ENCODE measurements around the gene MAPT. TPM values are rescaled to one million over a fixed set of nuclear protein-coding genes. Genes with fewer than 3 reads are reported as not detected.

The MAPT gene
- 1 to 10 TPM in 3 of 5 experiments, under 1 TPM in 2; 0.27 to 1.3 (median 1.1) TPM for total RNA-seq
- under 1 TPM; 0.12 to 0.80 TPM for polyA plus RNA-seq
- total RNA-seq, result 1.6 reads per million, percentile 5 among the genes with 10 or more reads in this experiment

DNA sequence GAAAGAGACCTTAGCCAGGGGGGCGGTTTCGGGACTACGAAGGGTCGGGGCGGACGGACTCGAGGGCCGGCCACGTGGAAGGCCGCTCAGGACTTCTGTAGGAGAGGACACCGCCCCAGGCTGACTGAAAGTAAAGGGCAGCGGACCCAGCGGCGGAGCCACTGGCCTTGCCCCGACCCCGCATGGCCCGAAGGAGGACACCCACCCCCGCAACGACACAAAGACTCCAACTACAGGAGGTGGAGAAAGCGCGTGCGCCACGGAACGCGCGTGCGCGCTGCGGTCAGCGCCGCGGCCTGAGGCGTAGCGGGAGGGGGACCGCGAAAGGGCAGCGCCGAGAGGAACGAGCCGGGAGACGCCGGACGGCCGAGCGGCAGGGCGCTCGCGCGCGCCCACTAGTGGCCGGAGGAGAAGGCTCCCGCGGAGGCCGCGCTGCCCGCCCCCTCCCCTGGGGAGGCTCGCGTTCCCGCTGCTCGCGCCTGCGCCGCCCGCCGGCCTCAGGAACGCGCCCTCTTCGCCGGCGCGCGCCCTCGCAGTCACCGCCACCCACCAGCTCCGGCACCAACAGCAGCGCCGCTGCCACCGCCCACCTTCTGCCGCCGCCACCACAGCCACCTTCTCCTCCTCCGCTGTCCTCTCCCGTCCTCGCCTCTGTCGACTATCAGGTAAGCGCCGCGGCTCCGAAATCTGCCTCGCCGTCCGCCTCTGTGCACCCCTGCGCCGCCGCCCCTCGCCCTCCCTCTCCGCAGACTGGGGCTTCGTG is at the start of gene MAPT:
TSS of gene MAPT (plus strand) at position 533 of the 763 bp plus-strand sequence. CDS start 67,784 bp downstream, outside the sequence.
- Histone ChIP-seq H3K4me1 (ENCODE audit: control insufficient read depth in 2 of 2, insufficient read depth in 2 of 2, low read length in 2 of 2) (peaks cover 7 to 27% of the 10 kb centered on the region in 2 donors), H3K27me3 (ENCODE audit: control insufficient read depth in 2 of 2, insufficient read depth in 2 of 2, low read length in 2 of 2) (peaks cover 18 to 19% of the 10 kb centered on the region in 2 donors), H3K4me3 (ENCODE audit: low read length) (peak within 1 kb of the TSS; percentile 75), H3K9me3 (ENCODE audit: control insufficient read depth in 2 of 3, low read length in 3 of 3) (no peaks in the 10 kb centered on the region), H3K27ac (ENCODE audit: low read depth, low read length) (peak within 1 kb of the TSS; percentile 26), H3K36me3 (ENCODE audit: control insufficient read depth in 2 of 3, insufficient read depth in 3 of 3, low read length in 3 of 3) (no peaks in the 10 kb centered on the region)
- H3K27me3 Mint-ChIP-seq, result peaks cover 18 to 68% (median 18%) of the 10 kb centered on the region in 5 donors
- peak within 1 kb of the TSS; percentile 86 to 96 (median 92) for H3K4me3 Mint-ChIP-seq
- H3K9me3 Mint-ChIP-seq, result no peaks in the 10 kb centered on the region
- ATAC-seq (peak; percentile 96), DNase-seq (peak; percentile 65 to 89 (median 80))
- peaks cover 6 to 32% (median 22%) of the 10 kb centered on the region in 7 donors for H3K4me1 Mint-ChIP-seq
- POLR2A ChIA-PET, result no interaction called here
- intact Hi-C loops (cut with micrococcal nuclease), result loop anchor here (1.0 to 10.0 kb wide), 4 partner anchors 51 to 373 kb away; partner anchors contain the start of gene CRHR1 (in 1 of the 2)
- CTCF ChIA-PET, result interaction anchor here (0.7 kb wide), 3 partner anchors 13 to 1754 kb away, joined by 3 read pairs; no protein-coding TSS in a partner anchor
- H3K27ac Mint-ChIP-seq, result peak within 1 kb of the TSS in 8 of 9 donors; percentile 12 to 89 (median 68)
- no peaks in the 10 kb centered on the region for H3K36me3 Mint-ChIP-seq

DNA sequence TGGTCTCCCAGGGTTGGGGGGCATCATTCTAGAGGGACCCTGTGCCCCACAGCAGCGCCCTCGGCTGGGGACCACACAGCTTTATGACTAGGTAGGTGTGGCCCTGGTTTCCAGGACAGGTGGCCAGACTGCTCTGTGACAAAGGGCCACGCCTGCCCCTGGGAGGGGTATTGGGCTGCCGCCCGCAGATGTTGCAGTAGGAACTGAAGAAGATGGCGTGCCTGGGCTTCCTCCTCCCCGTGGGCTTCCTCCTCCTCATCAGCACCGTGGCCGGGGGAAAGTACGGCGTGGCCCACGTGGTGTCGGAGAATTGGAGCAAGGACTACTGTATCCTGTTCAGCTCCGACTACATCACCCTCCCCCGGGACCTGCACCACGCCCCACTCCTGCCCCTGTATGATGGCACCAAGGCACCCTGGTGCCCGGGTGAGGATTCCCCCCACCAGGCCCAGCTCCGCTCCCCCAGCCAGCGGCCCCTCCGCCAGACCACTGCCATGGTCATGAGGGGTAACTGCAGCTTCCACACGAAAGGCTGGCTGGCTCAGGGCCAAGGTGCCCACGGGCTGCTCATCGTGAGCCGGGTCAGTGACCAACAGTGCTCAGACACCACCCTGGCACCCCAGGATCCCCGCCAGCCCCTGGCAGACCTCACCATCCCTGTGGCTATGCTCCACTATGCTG is 49.5 kb upstream of the MAPT start, which contains the start of gene SPPL2C:
TSS of gene SPPL2C (plus strand) at position 187 of the 681 bp plus-strand sequence. CDS start at position 213, 26 bp downstream.
- intact Hi-C loops (cut with micrococcal nuclease), result no loop called here
- H3K27ac Mint-ChIP-seq, result no peak within 1 kb of the TSS
- no peak within 1 kb of the TSS for H3K4me3 Mint-ChIP-seq
- H3K27me3 ChIP-seq (ENCODE audit: control insufficient read depth in 2 of 2, insufficient read depth in 2 of 2, low read length in 2 of 2), result no peaks in the 10 kb centered on the region
- H3K36me3 Mint-ChIP-seq, result no peaks in the 10 kb centered on the region
- H3K4me1 ChIP-seq (ENCODE audit: control insufficient read depth in 2 of 2, insufficient read depth in 2 of 2, low read length in 2 of 2), result no peaks in the 10 kb centered on the region
- DNase-seq, result no peak
- CTCF ChIA-PET, result no interaction called here
- peaks cover 0 to 1% (median 0%) of the 10 kb centered on the region in 11 donors for H3K9me3 Mint-ChIP-seq
- H3K36me3 ChIP-seq (ENCODE audit: control insufficient read depth in 2 of 3, insufficient read depth in 3 of 3, low read length in 3 of 3), result no peaks in the 10 kb centered on the region
- no peak within 1 kb of the TSS for H3K4me3 ChIP-seq (ENCODE audit: low read length)
- H3K9me3 ChIP-seq (ENCODE audit: control insufficient read depth in 2 of 3, low read length in 3 of 3), result no peaks in the 10 kb centered on the region
- peaks cover 0 to 1% (median 0%) of the 10 kb centered on the region in 7 donors for H3K4me1 Mint-ChIP-seq
- ATAC-seq, result no peak
- no peak within 1 kb of the TSS for H3K27ac ChIP-seq (ENCODE audit: low read depth, low read length)
- POLR2A ChIA-PET, result no interaction called here
- peaks cover 0 to 3% (median 0%) of the 10 kb centered on the region in 5 donors for H3K27me3 Mint-ChIP-seq

DNA sequence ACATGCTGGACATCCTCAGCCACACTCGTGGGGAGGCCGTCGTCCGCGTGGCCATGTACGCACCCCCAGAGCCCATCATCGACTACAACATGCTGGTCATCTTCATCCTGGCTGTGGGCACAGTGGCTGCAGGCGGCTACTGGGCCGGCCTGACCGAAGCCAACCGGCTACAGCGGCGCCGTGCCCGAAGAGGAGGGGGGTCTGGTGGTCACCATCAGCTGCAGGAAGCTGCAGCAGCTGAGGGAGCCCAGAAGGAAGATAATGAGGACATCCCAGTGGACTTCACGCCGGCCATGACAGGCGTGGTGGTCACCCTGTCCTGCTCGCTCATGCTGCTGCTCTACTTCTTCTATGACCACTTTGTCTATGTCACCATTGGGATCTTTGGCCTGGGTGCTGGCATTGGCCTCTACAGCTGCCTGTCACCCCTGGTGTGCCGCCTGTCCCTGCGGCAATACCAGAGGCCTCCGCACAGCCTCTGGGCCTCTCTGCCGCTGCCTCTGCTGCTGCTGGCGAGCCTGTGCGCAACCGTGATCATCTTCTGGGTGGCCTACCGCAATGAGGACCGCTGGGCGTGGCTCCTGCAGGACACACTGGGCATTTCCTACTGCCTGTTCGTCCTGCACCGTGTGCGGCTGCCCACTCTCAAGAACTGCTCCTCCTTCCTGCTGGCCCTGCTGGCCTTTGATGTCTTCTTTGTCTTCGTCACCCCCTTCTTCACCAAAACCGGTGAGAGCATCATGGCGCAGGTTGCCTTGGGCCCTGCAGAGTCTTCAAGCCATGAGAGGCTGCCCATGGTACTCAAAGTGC is 48.8 kb upstream of the MAPT start:
- DNase-seq (no peak), ATAC-seq (no peak)
- H3K9me3 Mint-ChIP-seq, result peaks cover 0 to 1% (median 0%) of the 10 kb centered on the region in 11 donors
- Histone ChIP-seq H3K4me1 (ENCODE audit: control insufficient read depth in 2 of 2, insufficient read depth in 2 of 2, low read length in 2 of 2) (no peaks in the 10 kb centered on the region), H3K36me3 (ENCODE audit: control insufficient read depth in 2 of 3, insufficient read depth in 3 of 3, low read length in 3 of 3) (no peaks in the 10 kb centered on the region), H3K4me3 (ENCODE audit: low read length) (no peak overlapping the region), H3K27me3 (ENCODE audit: control insufficient read depth in 2 of 2, insufficient read depth in 2 of 2, low read length in 2 of 2) (no peaks in the 10 kb centered on the region), H3K27ac (ENCODE audit: low read depth, low read length) (no peak overlapping the region), H3K9me3 (ENCODE audit: control insufficient read depth in 2 of 3, low read length in 3 of 3) (no peaks in the 10 kb centered on the region)
- H3K4me3 Mint-ChIP-seq, result no peak overlapping the region
- H3K36me3 Mint-ChIP-seq, result no peaks in the 10 kb centered on the region
- H3K27ac Mint-ChIP-seq, result no peak overlapping the region
- ChIA-PET POLR2A (no interaction called here), CTCF (no interaction called here)
- H3K27me3 Mint-ChIP-seq, result peaks cover 0 to 3% (median 0%) of the 10 kb centered on the region in 5 donors
- intact Hi-C loops (cut with micrococcal nuclease), result no loop called here
- H3K4me1 Mint-ChIP-seq, result peaks cover 0 to 1% (median 0%) of the 10 kb centered on the region in 7 donors

DNA sequence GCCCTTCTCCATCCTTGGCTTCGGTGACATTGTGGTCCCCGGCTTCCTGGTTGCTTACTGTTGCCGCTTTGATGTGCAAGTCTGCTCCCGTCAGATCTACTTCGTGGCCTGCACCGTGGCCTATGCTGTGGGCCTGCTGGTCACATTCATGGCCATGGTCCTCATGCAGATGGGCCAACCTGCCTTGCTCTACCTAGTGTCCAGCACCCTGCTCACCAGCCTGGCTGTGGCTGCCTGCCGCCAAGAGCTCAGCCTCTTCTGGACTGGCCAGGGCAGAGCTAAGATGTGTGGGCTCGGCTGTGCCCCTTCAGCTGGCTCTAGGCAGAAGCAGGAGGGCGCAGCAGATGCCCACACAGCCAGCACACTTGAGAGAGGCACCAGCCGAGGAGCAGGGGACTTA is 48.1 kb upstream of the MAPT start:
- Mint-ChIP-seq H3K27ac (peak overlapping the region in 1 of 9 donors; percentile 25), H3K4me1 (peaks cover 0 to under 1% (median 0%) of the 10 kb centered on the region in 7 donors)

DNA sequence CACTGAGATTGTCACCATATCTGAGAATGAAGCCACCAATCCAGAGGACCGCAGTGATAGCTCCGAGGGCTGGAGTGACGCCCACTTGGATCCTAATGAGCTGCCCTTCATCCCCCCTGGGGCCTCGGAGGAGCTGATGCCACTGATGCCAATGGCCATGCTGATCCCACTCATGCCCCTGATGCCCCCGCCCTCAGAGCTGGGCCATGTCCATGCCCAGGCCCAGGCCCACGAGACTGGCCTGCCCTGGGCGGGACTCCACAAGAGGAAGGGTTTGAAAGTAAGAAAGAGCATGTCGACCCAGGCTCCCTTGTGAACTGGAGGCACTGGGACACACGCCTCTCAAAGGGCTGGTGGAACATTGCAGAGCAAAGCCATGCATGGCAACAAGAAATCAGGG is 47.7 kb upstream of the MAPT start:
- no peaks in the 10 kb centered on the region for H3K9me3 ChIP-seq (ENCODE audit: control insufficient read depth in 2 of 3, low read length in 3 of 3)
- no peak overlapping the region for H3K27ac Mint-ChIP-seq
- ATAC-seq, result no peak
- ChIA-PET CTCF (no interaction called here), POLR2A (no interaction called here)
- H3K4me1 ChIP-seq (ENCODE audit: control insufficient read depth in 2 of 2, insufficient read depth in 2 of 2, low read length in 2 of 2), result no peaks in the 10 kb centered on the region
- peaks cover 0 to under 1% (median 0%) of the 10 kb centered on the region in 5 donors for H3K27me3 Mint-ChIP-seq
- H3K4me3 Mint-ChIP-seq, result no peak overlapping the region
- H3K4me1 Mint-ChIP-seq, result no peaks in the 10 kb centered on the region
- H3K36me3 ChIP-seq (ENCODE audit: control insufficient read depth in 2 of 3, insufficient read depth in 3 of 3, low read length in 3 of 3), result no peaks in the 10 kb centered on the region
- H3K27ac ChIP-seq (ENCODE audit: low read depth, low read length), result no peak overlapping the region
- intact Hi-C loops (cut with micrococcal nuclease), result no loop called here
- no peak for DNase-seq
- H3K4me3 ChIP-seq (ENCODE audit: low read length), result no peak overlapping the region
- no peaks in the 10 kb centered on the region for H3K27me3 ChIP-seq (ENCODE audit: control insufficient read depth in 2 of 2, insufficient read depth in 2 of 2, low read length in 2 of 2)
- no peaks in the 10 kb centered on the region for H3K36me3 Mint-ChIP-seq
- H3K9me3 Mint-ChIP-seq, result peaks cover 0 to 1% (median 0%) of the 10 kb centered on the region in 11 donors

More for the DNA sequence above, 48.1 kb upstream of the MAPT start:
- H3K36me3 ChIP-seq (ENCODE audit: control insufficient read depth in 2 of 3, insufficient read depth in 3 of 3, low read length in 3 of 3), result no peaks in the 10 kb centered on the region
- no peak overlapping the region for H3K27ac ChIP-seq (ENCODE audit: low read depth, low read length)
- DNase-seq (no peak), ATAC-seq (no peak)
- ChIA-PET CTCF (no interaction called here), POLR2A (no interaction called here)
- Mint-ChIP-seq H3K27me3 (peaks cover 0 to 2% (median 0%) of the 10 kb centered on the region in 5 donors), H3K4me3 (no peak overlapping the region), H3K36me3 (no peaks in the 10 kb centered on the region), H3K9me3 (peaks cover 0 to 1% (median 0%) of the 10 kb centered on the region in 11 donors)
- H3K4me1 ChIP-seq (ENCODE audit: control insufficient read depth in 2 of 2, insufficient read depth in 2 of 2, low read length in 2 of 2), result no peaks in the 10 kb centered on the region
- no peaks in the 10 kb centered on the region for H3K27me3 ChIP-seq (ENCODE audit: control insufficient read depth in 2 of 2, insufficient read depth in 2 of 2, low read length in 2 of 2)
- H3K4me3 ChIP-seq (ENCODE audit: low read length), result no peak overlapping the region
- intact Hi-C loops (cut with micrococcal nuclease), result no loop called here
- H3K9me3 ChIP-seq (ENCODE audit: control insufficient read depth in 2 of 3, low read length in 3 of 3), result no peaks in the 10 kb centered on the region

DNA sequence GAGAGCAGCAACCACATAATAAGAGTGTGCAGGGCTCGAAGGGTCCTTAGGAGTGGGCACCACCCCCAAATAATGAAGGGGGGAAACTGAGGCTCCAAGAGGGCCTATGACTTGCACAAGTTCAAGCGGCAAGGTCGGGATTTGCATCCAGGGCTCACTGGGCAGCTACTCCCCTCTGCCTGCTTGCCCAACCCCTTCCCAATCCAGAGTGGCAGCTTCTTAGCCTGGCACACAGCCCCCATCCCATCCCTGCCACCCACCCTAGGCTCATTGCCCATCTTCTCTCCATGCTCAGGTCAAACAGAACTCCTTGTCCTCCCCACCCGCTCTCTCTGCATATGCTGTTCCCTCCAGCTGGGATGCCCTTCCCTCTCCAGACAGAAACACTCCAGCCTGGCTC is 47.3 kb upstream of the MAPT start:
- DNase-seq (no peak), ATAC-seq (no peak)
- POLR2A ChIA-PET, result no interaction called here
- no peaks in the 10 kb centered on the region for H3K9me3 ChIP-seq (ENCODE audit: control insufficient read depth in 2 of 3, low read length in 3 of 3)
- Mint-ChIP-seq H3K9me3 (peaks cover 0 to 1% (median 0%) of the 10 kb centered on the region in 11 donors), H3K4me1 (no peaks in the 10 kb centered on the region), H3K36me3 (no peaks in the 10 kb centered on the region), H3K4me3 (no peak overlapping the region), H3K27me3 (peaks cover 0 to 4% (median 0%) of the 10 kb centered on the region in 5 donors), H3K27ac (no peak overlapping the region)
- no peaks in the 10 kb centered on the region for H3K27me3 ChIP-seq (ENCODE audit: control insufficient read depth in 2 of 2, insufficient read depth in 2 of 2, low read length in 2 of 2)
- H3K36me3 ChIP-seq (ENCODE audit: control insufficient read depth in 2 of 3, insufficient read depth in 3 of 3, low read length in 3 of 3), result no peaks in the 10 kb centered on the region
- intact Hi-C loops (cut with micrococcal nuclease), result no loop called here
- CTCF ChIA-PET, result no interaction called here
- H3K4me3 ChIP-seq (ENCODE audit: low read length), result no peak overlapping the region
- H3K27ac ChIP-seq (ENCODE audit: low read depth, low read length), result no peak overlapping the region
- H3K4me1 ChIP-seq (ENCODE audit: control insufficient read depth in 2 of 2, insufficient read depth in 2 of 2, low read length in 2 of 2), result no peaks in the 10 kb centered on the region

All from naive thymus-derived CD4-positive, alpha-beta T cell (primary cell).